Left ventricle myocardium inferior (tissue), 1 donor: ENCODE data around the gene ADAM8. TPM values are rescaled to one million over a fixed set of nuclear protein-coding genes. Genes with fewer than 3 reads are reported as not detected.

Source experiments
- DNase-seq: peaks from one replicate; pipeline ENCODE4 v3.0.0-alpha.2; 2020
- H3K27ac ChIP-seq: fragments of 200-600 bp; replicated peaks from 2 replicates; pipeline ENCODE4 v1.8.0; 2021
- H3K27me3 ChIP-seq: fragments of 200-600 bp; 2 replicates; pipeline ENCODE4 v1.8.0; 2021; ENCODE audit warnings: low read depth
- H3K36me3 ChIP-seq: fragments of 200-600 bp; 2 replicates; pipeline ENCODE4 v1.8.0; 2021
- H3K4me1 ChIP-seq: fragments of 200-600 bp; 2 replicates; pipeline ENCODE4 v1.8.0; 2021
- H3K4me3 ChIP-seq: fragments of 200-600 bp; 2 replicates; pipeline ENCODE4 v1.8.0; 2021; ENCODE audit warnings: mild to moderate bottlenecking, moderate library complexity
- H3K9me3 ChIP-seq: fragments of 200-600 bp; replicated peaks from 2 replicates; pipeline ENCODE4 v1.8.0; 2021
- intact Hi-C: fragments of 100-400 bp; cut with micrococcal nuclease; formaldehyde crosslinking; loops from one replicate; pipeline ENCODE4 v1.11.0; 2022
- total RNA-seq: library from RNA; stranded (reverse); fragmentation: NEBNext Ultra II Directional; extraction: Animal tissue kit (Norgen Biotek cat#: 25700); gene quantifications from one replicate; pipeline ENCODE4 v1.2.1, GENCODE V29; 2021
- TF ChIP-seq, protein P1 (sequence below): fragments of 200-600 bp; IDR thresholded peaks from 2 replicates; pipeline ENCODE4 v1.8.0; 2021; ENCODE audit warnings: antibody characterized with exemption, mild to moderate bottlenecking, borderline replicate concordance
- donor health status: DM: no; HTN: yes; CAD: no; lungs with severe emphysema.

ADAM8 gene
- total RNA-seq, 1 donor from 2014 or later, result 1.4 TPM

GRCh38 chr10:133247681-133248333 lies 28.9 kb downstream of the ADAM8 start:
- TF ChIP-seq, protein P1, sequence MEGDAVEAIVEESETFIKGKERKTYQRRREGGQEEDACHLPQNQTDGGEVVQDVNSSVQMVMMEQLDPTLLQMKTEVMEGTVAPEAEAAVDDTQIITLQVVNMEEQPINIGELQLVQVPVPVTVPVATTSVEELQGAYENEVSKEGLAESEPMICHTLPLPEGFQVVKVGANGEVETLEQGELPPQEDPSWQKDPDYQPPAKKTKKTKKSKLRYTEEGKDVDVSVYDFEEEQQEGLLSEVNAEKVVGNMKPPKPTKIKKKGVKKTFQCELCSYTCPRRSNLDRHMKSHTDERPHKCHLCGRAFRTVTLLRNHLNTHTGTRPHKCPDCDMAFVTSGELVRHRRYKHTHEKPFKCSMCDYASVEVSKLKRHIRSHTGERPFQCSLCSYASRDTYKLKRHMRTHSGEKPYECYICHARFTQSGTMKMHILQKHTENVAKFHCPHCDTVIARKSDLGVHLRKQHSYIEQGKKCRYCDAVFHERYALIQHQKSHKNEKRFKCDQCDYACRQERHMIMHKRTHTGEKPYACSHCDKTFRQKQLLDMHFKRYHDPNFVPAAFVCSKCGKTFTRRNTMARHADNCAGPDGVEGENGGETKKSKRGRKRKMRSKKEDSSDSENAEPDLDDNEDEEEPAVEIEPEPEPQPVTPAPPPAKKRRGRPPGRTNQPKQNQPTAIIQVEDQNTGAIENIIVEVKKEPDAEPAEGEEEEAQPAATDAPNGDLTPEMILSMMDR, result no peak
- intact Hi-C loops, result no loop called here

DNA sequence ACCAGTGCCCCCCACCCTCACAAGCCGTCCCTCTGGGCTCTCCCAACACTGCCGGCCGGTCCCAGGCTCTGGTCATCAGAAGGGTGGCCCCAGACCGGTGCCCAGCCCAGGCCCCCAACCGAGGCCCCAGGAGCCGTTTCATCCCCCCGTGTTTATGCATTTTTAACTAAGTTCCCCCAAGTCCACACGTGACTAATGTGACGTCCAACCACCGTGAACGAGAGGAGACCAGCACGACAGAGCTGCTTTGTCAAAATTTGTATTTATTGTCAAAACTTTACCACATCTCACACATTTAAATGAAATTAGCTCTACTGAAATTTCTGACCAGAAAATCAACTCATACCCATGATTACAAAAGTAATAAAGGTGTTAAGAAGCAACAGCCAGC lies 30.4 kb downstream of the ADAM8 start:
- no peak for DNase-seq
- intact Hi-C loops, result no loop called here
- H3K4me1 ChIP-seq, result no peaks in the 10 kb centered on the region
- H3K27ac ChIP-seq, result no peak overlapping the region
- H3K9me3 ChIP-seq, result no peaks in the 10 kb centered on the region
- TF ChIP-seq, protein P1, result no peak
- H3K4me3 ChIP-seq, result no peak overlapping the region
- no peaks in the 10 kb centered on the region for H3K36me3 ChIP-seq
- peaks cover 93% of the 10 kb centered on the region for H3K27me3 ChIP-seq

More at GRCh38 chr10:133247681-133248333, 28.9 kb downstream of the ADAM8 start:
- Histone ChIP-seq H3K4me3 (no peak overlapping the region), H3K36me3 (no peaks in the 10 kb centered on the region), H3K27ac (no peak overlapping the region), H3K9me3 (no peaks in the 10 kb centered on the region), H3K27me3 (peaks cover 92% of the 10 kb centered on the region), H3K4me1 (peaks cover 5% of the 10 kb centered on the region)
- DNase-seq, result no peak

DNA sequence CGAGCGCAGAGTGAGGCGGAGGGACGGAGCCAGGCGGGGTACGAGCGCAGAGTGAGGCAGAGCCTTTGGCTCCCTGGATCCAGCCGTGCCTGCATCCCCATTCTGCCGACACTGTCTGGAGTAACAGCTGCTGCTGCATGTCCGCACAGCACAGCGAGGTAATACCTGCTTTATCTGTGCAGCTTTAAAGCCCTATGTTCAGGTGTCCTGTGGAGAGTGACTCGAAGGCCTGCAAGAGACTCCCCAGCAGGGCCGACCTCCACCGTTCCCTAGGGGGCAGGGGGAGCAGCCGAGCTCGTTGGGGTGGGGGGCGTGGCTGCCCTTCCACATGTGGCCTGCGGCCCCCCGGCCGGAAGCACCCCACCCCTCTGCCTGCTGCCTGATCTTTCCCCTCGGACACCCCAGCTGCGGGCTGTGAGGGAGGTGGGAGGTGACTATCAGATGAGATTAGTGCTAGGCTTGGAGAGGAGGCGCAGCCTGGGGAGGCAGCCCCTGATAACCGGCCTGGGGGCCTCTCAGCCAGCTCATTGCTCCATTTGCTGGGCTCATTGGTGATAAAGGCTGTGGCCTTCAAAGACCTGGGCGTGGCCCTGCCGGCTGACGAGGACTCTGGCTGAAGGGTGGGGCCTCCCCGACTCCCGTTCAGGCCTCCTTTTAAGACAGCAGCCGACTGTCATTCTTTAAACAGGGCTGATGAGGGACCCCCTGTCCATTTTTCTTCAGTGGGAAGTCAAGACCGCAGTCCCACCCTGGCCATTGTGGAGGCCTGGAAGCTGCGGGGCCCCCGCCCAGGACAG lies 31.0 kb downstream of the ADAM8 start:
- Histone ChIP-seq H3K4me3 (no peak overlapping the region), H3K9me3 (no peaks in the 10 kb centered on the region), H3K36me3 (no peaks in the 10 kb centered on the region), H3K27me3 (peaks cover 99% of the 10 kb centered on the region), H3K27ac (no peak overlapping the region), H3K4me1 (no peaks in the 10 kb centered on the region)
- TF ChIP-seq, protein P1, result no peak
- no peak for DNase-seq
- intact Hi-C loops, result no loop called here

DNA sequence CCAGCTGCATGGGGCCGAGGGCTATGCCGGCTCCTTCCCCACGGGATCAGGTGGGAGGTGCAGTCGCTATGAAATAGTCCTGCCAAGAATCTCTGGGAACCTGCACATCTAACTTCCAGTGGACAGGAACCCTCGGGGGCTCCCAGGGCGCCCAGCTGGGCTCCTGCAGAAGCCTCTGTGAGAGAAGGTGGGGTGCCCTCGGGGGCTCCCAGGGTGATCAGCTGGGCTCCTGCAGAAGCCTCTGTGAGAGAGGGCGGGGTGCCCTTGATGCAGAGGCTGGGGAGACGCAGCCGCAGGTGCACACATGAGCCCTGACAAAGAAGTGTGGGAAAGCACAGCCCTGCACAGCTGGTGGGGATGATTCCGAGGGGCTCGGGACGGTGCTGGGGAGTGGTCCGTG lies 33.1 kb downstream of the ADAM8 start:
- peaks cover 100% of the 10 kb centered on the region for H3K27me3 ChIP-seq
- TF ChIP-seq, protein P1, result no peak

GRCh38 chr10:133242611-133243356 lies 33.9 kb downstream of the ADAM8 start:
- Histone ChIP-seq H3K36me3 (no peaks in the 10 kb centered on the region), H3K27me3 (peaks cover 100% of the 10 kb centered on the region), H3K4me1 (no peaks in the 10 kb centered on the region), H3K9me3 (no peaks in the 10 kb centered on the region), H3K27ac (no peak overlapping the region), H3K4me3 (no peak overlapping the region)
- intact Hi-C loops, result no loop called here
- no peak for DNase-seq
- TF ChIP-seq, protein P1, result no peak

More for the DNA sequence above, 33.1 kb downstream of the ADAM8 start:
- DNase-seq, result no peak
- intact Hi-C loops, result no loop called here
- H3K9me3 ChIP-seq, result no peaks in the 10 kb centered on the region
- no peaks in the 10 kb centered on the region for H3K4me1 ChIP-seq
- no peak overlapping the region for H3K27ac ChIP-seq
- H3K36me3 ChIP-seq, result no peaks in the 10 kb centered on the region
- no peak overlapping the region for H3K4me3 ChIP-seq
